Smooth muscle cell (in vitro differentiated cells): ENCODE data around the gene RIIAD1. TPM values are rescaled to one million over a fixed set of nuclear protein-coding genes. Genes with fewer than 3 reads are reported as not detected.
"Not testable (repeated sequence)": the region's sequence is repeated elsewhere in the genome, so short reads cannot be mapped to it uniquely, and the experiment has no call there.

Source experiments
- DNase-seq: peaks from one replicate; lab custom pipeline; 2025; ENCODE audit not compliant: unreplicated experiment; lab: John Stamatoyannopoulos, UW
- H2AFZ ChIP-seq: fragments of 200-600 bp; sonication (generic); 2 replicates; pipeline ENCODE4 v1.6.0; 2016; ENCODE audit warnings: antibody characterized with exemption, low read depth, mild to moderate bottlenecking
- H3F3A ChIP-seq: fragments of 200-600 bp; sonication (generic); 2 replicates; pipeline ENCODE4 v1.6.0; 2017; ENCODE audit warnings: antibody characterized with exemption, low read depth
- H3K27ac ChIP-seq: fragments of 200-600 bp; sonication (generic); 2 replicates; pipeline ENCODE4 v1.5.1; 2016; ENCODE audit warnings: low read depth, mild to moderate bottlenecking
- H3K27me3 ChIP-seq: fragments of 200-600 bp; sonication (generic); 2 replicates; pipeline ENCODE4 v1.6.1; 2016; ENCODE audit warnings: low read depth, mild to moderate bottlenecking
- H3K36me3 ChIP-seq: fragments of 200-600 bp; sonication (generic); 2 replicates; pipeline ENCODE4 v1.5.1; 2016; ENCODE audit warnings: low read depth
- H3K4me1 ChIP-seq: fragments of 200-600 bp; sonication (generic); 2 replicates; pipeline ENCODE4 v1.5.1; 2016; ENCODE audit warnings: low read depth
- H3K4me2 ChIP-seq: fragments of 200-600 bp; sonication (generic); 2 replicates; pipeline ENCODE4 v1.6.0; 2016; ENCODE audit warnings: mild to moderate bottlenecking
- H3K4me3 ChIP-seq: fragments of 200-600 bp; sonication (generic); 2 replicates; pipeline ENCODE4 v1.5.1; 2016; ENCODE audit warnings: mild to moderate bottlenecking
- H3K79me2 ChIP-seq: fragments of 200-600 bp; sonication (generic); 2 replicates; pipeline ENCODE4 v1.6.0; 2016; ENCODE audit warnings: low read depth, mild to moderate bottlenecking
- H3K9ac ChIP-seq: fragments of 200-600 bp; sonication (generic); 2 replicates; pipeline ENCODE4 v1.6.0; 2016; ENCODE audit warnings: low read depth
- H3K9me3 ChIP-seq: fragments of 200-600 bp; sonication (generic); replicated peaks from 2 replicates; pipeline ENCODE4 v1.5.1; 2016; ENCODE audit warnings: low read depth
- H4K20me1 ChIP-seq: fragments of 200-600 bp; sonication (generic); 2 replicates; pipeline ENCODE4 v1.6.0; 2016; ENCODE audit warnings: low read depth
- CTCF ChIP-seq: fragments of 200-600 bp; sonication (generic); IDR thresholded peaks from 2 replicates; pipeline ENCODE4 v1.5.1; 2017; ENCODE audit warnings: borderline replicate concordance, mild to moderate bottlenecking, antibody characterized with exemption; ENCODE audit not compliant: insufficient read depth, poor library complexity, severe bottlenecking
- WGBS: methylation state at CpG from one replicate; pipeline ENCODE4 v1.1.7; 2016; ENCODE audit warnings: low lambda C conversion rate; 5-methylcytosine and 5-hydroxymethylcytosine counted together
- polyA plus RNA-seq: library from polyadenylated mRNA; unstranded; fragments of >200 nt; fragmentation: Nextera tagmentation; extraction: Ambion mirVana; gene quantifications from 2 replicates; pipeline ENCODE4 v1.2.1, GENCODE V29; 2016
- total RNA-seq: library from RNA; depleted of rRNA; stranded (reverse); fragments of >200 nt; gene quantifications from 2 replicates; pipeline ENCODE4 v1.2.3, GENCODE V29; 2014

RIIAD1 gene
- total and polyA plus RNA-seq, 2 experiments from 2014 or later = not detected

DNA sequence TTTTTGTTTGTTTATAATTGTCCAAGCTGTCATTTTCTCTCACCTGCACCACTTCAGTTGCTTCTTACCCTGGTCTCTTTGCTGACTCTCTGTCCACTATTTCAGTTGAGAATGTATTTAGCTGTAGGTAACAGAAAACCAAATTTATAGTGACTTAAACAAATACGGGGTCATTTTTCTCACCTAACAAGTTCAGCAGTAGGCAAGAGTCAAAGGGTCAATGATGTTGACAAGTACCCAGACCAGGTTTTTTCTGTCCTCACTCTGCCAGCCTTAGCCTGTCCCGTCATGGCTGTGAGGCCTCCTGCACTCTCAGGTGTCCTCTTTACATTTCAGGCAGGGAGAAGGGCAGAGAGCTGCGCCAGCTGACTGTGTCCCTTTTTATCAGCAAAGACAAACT is 11.8 kb downstream of the RIIAD1 start:
- no peaks in the 10 kb centered on the region for H3K9me3 ChIP-seq
- H3K4me2 ChIP-seq = no peak overlapping the region
- no peak overlapping the region for H3K9ac ChIP-seq
- H3K4me3 ChIP-seq = no peak overlapping the region
- WGBS = 86% methylated on average over 3 of the region's 3 CpGs
- H2AFZ ChIP-seq = no peak overlapping the region
- no peak overlapping the region for H3K27ac ChIP-seq
- H4K20me1 ChIP-seq = no peaks in the 10 kb centered on the region
- DNase-seq = no peak
- TF ChIP-seq CTCF = no peak
- peaks cover under 1% of the 10 kb centered on the region for H3K4me1 ChIP-seq
- H3K27me3 ChIP-seq = no peaks in the 10 kb centered on the region
- H3K79me2 ChIP-seq = no peaks in the 10 kb centered on the region
- H3K36me3 ChIP-seq = no peaks in the 10 kb centered on the region
- no peaks in the 10 kb centered on the region for H3F3A ChIP-seq

- H4K20me1 ChIP-seq, H3K9me3 ChIP-seq, H3K9ac ChIP-seq, H3K27ac ChIP-seq, H3K4me2 ChIP-seq, H3K4me1 ChIP-seq, H2AFZ ChIP-seq, H3K4me3 ChIP-seq, H3K36me3 ChIP-seq, H3F3A ChIP-seq, H3K27me3 ChIP-seq, DNase-seq, H3K79me2 ChIP-seq: not testable (repeated sequence)
- 93% methylated on average over 9 of the region's 9 CpGs for WGBS
Observed at GRCh38 chr1:151733995-151734394, 12.7 kb downstream of the RIIAD1 start.

DNA sequence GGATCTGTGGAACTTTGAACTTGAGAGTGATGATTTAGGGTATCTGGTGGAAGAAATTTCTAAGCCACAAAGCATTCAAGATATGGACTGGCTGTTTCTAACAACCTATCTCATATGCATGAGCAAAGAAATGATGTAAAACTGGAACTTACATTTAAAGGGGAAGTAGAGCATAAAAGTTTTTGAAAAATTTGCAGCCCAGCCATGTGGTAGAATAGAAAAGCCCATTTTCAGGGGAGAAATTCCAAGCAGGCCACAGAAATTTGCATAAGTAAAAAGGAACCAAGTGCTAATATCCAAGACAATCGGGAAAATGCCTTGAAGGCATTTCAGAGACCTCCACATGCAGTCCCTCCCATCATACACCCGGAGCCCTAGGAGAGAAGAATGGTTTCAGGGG is 15.7 kb downstream of the RIIAD1 start:
- Histone ChIP-seq H3K36me3 (no peaks in the 10 kb centered on the region), H3K27me3 (no peaks in the 10 kb centered on the region), H3K4me2 (no peak overlapping the region), H3K9me3 (no peaks in the 10 kb centered on the region), H3K27ac (no peak overlapping the region), H3K4me3 (no peak overlapping the region), H3K9ac (no peak overlapping the region), H4K20me1 (no peaks in the 10 kb centered on the region), H3K4me1 (no peaks in the 10 kb centered on the region), H3K79me2 (no peaks in the 10 kb centered on the region), H3F3A (no peaks in the 10 kb centered on the region), H2AFZ (no peak overlapping the region)
- 77% methylated on average over 2 of the region's 2 CpGs for WGBS
- no peak for TF ChIP-seq CTCF
- DNase-seq = no peak

DNA sequence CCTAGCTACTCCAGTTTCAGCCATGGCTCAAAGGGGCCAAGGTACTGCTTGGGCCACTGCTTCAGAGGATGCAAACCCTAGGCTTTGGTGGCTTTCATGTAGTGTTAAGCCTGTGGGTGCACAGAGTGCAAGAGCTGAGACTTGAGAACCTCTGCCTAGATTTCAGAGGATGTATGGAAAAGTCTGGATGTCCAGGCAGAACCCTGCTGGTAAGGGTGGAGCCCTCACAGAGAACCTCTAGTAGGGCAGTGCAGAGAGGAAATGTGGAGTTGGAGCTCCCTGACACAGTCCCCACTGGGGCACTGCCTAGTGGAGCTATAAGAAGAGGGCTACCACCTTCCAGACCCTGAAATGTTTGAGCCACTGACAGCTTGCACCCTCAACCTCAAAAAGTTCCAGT is 16.2 kb downstream of the RIIAD1 start:
- Histone ChIP-seq H3K9ac (no peak overlapping the region), H3K36me3 (no peaks in the 10 kb centered on the region), H3K79me2 (no peaks in the 10 kb centered on the region), H3K4me2 (no peak overlapping the region), H3K4me1 (no peaks in the 10 kb centered on the region), H3K4me3 (no peak overlapping the region), H2AFZ (no peak overlapping the region), H3K9me3 (no peaks in the 10 kb centered on the region), H3F3A (no peaks in the 10 kb centered on the region), H4K20me1 (no peaks in the 10 kb centered on the region), H3K27ac (no peak overlapping the region), H3K27me3 (no peaks in the 10 kb centered on the region)
- no peak for DNase-seq
- TF ChIP-seq CTCF = no peak
